CD4-positive, alpha-beta memory T cell (primary cell): Measurements from ENCODE around the gene SLX4. TPM values are rescaled to one million over a fixed set of nuclear protein-coding genes. Genes with fewer than 3 reads are reported as not detected.

Experiments used
- CTCF ChIA-PET: fragments of 350-600 bp; sonication (Branson Sonifier 250); formaldehyde crosslinking; loops from one replicate; lab custom pipeline; 2021; ENCODE audit warnings: inconsistent platforms; ENCODE audit not compliant: partially characterized antibody; lab: Charles Lee
- POLR2A ChIA-PET: fragments of 350-600 bp; sonication (Branson Sonifier 250); formaldehyde crosslinking; loops from one replicate; lab custom pipeline; 2021; ENCODE audit not compliant: partially characterized antibody; lab: Charles Lee
- DNase-seq, 5 donors: peaks; one replicate each; pipeline versions ENCODE4 v3.0.0 to v3.0.0-alpha.2; 2020 to 2022; ENCODE audit warnings: mixed read lengths in 1 of 5
- H3K27ac ChIP-seq: one replicate; pipeline ENCODE4 v1.7.0; 2013; ENCODE audit warnings: low read depth, low read length
- H3K27me3 ChIP-seq: 2 replicates; pipeline ENCODE4 v1.7.0; 2013; ENCODE audit warnings: mild to moderate bottlenecking, low read length, moderate library complexity; ENCODE audit not compliant: insufficient read depth
- H3K36me3 ChIP-seq: 2 replicates; pipeline ENCODE4 v1.7.0; 2013; ENCODE audit warnings: mild to moderate bottlenecking, low read length, moderate library complexity; ENCODE audit not compliant: insufficient read depth
- H3K4me1 ChIP-seq: 2 replicates; pipeline ENCODE4 v1.7.0; 2013; ENCODE audit warnings: mild to moderate bottlenecking, low read length, moderate library complexity; ENCODE audit not compliant: insufficient read depth
- H3K4me3 ChIP-seq, 2 donors: one replicate each; pipeline ENCODE4 v1.7.0; 2013; ENCODE audit warnings: low read length in 2 of 2, mild to moderate bottlenecking in 1 of 2
- H3K9me3 ChIP-seq, 2 donors: one replicate each; pipeline ENCODE4 v1.7.0; 2013; ENCODE audit warnings: low read length in 2 of 2, control low read depth in 1 of 2; ENCODE audit not compliant: control insufficient read depth in 1 of 2
- H3K27ac Mint-ChIP-seq, 7 donors: one replicate each; pipeline ENCODE4 v1.8.0; 2020 to 2021; ENCODE audit warnings: mixed read lengths in 7 of 7, mild to moderate bottlenecking in 6 of 7, inconsistent platforms in 3 of 7, moderate library complexity in 3 of 7
- H3K27me3 Mint-ChIP-seq, 2 donors: one replicate each; pipeline ENCODE4 v1.8.0; 2020 to 2021; ENCODE audit warnings: mixed read lengths in 2 of 2
- H3K36me3 Mint-ChIP-seq, 2 donors: one replicate each; pipeline ENCODE4 v1.8.0; 2020 to 2021; ENCODE audit warnings: mixed read lengths in 2 of 2, inconsistent platforms in 1 of 2, mild to moderate bottlenecking in 1 of 2
- H3K4me1 Mint-ChIP-seq, 4 donors: one replicate each; pipeline ENCODE4 v1.8.0; 2020 to 2021; ENCODE audit warnings: mixed read lengths in 4 of 4, mild to moderate bottlenecking in 1 of 4
- H3K4me3 Mint-ChIP-seq, 8 donors: one replicate each; pipeline ENCODE4 v1.8.0; 2020 to 2021; ENCODE audit warnings: mixed read lengths in 8 of 8, mild to moderate bottlenecking in 7 of 8, moderate library complexity in 6 of 8, inconsistent platforms in 3 of 8
- H3K9me3 Mint-ChIP-seq, 8 donors: one replicate each; pipeline ENCODE4 v1.8.0; 2020 to 2021; ENCODE audit warnings: mixed read lengths in 8 of 8, mild to moderate bottlenecking in 5 of 8, inconsistent platforms in 3 of 8, moderate library complexity in 1 of 8
- intact Hi-C: fragments of 100-400 bp; cut with micrococcal nuclease; formaldehyde crosslinking; loops from one replicate; pipeline ENCODE4 v1.15.1; 2023
- polyA plus RNA-seq, 2 donors: library from polyadenylated mRNA; unstranded; fragments of 300-500 nt; fragmentation: Illumina TruSeq; gene quantifications; one replicate each; pipeline ENCODE4 v1.2.3, GENCODE V29; 2021
- total RNA-seq, 2 experiments: library from RNA; stranded (reverse); gene quantifications; one replicate each; pipeline ENCODE4 v1.2.3, GENCODE V29; 2021

SLX4 gene
- total and polyA plus RNA-seq, 4 experiments from 2014 or later = 0.87 to 6.7 (median 5.7) TPM; not detected in 1

GRCh38 chr16:3655030-3655395, 43.6 kb upstream of the SLX4 start:
- Mint-ChIP-seq H3K4me3 (no peak overlapping the region), H3K27me3 (no peaks in the 10 kb centered on the region), H3K27ac (peak overlapping the region in 1 of 7 donors; percentile 74), H3K4me1 (peaks cover 0 to 11% (median 3%) of the 10 kb centered on the region in 4 donors), H3K9me3 (no peaks in the 10 kb centered on the region), H3K36me3 (peaks cover 14 to 51% of the 10 kb centered on the region in 2 donors)
- ChIA-PET CTCF (interaction anchor here (0.9 to 1.2 kb wide), 2 partner anchors 9 to 12 kb away, joined by 3 read pairs; no protein-coding TSS in a partner anchor), POLR2A (no interaction called here)
- Histone ChIP-seq H3K4me1 (no peaks in the 10 kb centered on the region), H3K36me3 (peaks cover 38% of the 10 kb centered on the region), H3K4me3 (no peak overlapping the region), H3K27me3 (no peaks in the 10 kb centered on the region), H3K9me3 (no peaks in the 10 kb centered on the region), H3K27ac (no peak overlapping the region)
- intact Hi-C loops = no loop called here
- no peak for DNase-seq

- DNase-seq = peak; percentile 38 to 66 (median 46)
- no peaks in the 10 kb centered on the region for H3K4me1 ChIP-seq
- Mint-ChIP-seq H3K9me3 (no peaks in the 10 kb centered on the region), H3K4me1 (peaks cover 0 to 11% (median 3%) of the 10 kb centered on the region in 4 donors), H3K27me3 (no peaks in the 10 kb centered on the region), H3K27ac (peak within 1 kb of the TSS in 4 of 7 donors; percentile 19 to 74 (median 48)), H3K36me3 (peaks cover 10 to 46% of the 10 kb centered on the region in 2 donors), H3K4me3 (peak within 1 kb of the TSS in 1 of 8 donors; percentile 45)
- no peaks in the 10 kb centered on the region for H3K9me3 ChIP-seq
- peaks cover 34% of the 10 kb centered on the region for H3K36me3 ChIP-seq
- no peaks in the 10 kb centered on the region for H3K27me3 ChIP-seq
- H3K4me3 ChIP-seq = no peak within 1 kb of the TSS
- ChIA-PET CTCF (interaction anchor here (0.6 to 1.2 kb wide), 3 partner anchors 8 to 276 kb away, joined by 3 to 4 read pairs (median 4); no protein-coding TSS in a partner anchor), POLR2A (interaction anchor here (1.0 kb wide), 1 partner anchor 43 kb away, joined by 3 read pairs; the partner anchor contains the start of gene SLX4)
- H3K27ac ChIP-seq = no peak within 1 kb of the TSS
- intact Hi-C loops = loop anchor here (5.0 kb wide), 1 partner anchor 77 kb away; the partner anchor contains the start of gene NLRC3
Observed at GRCh38 chr16:3654249-3654991, 43.0 kb upstream of the SLX4 start, which contains the start of gene DNASE1. TSS of gene DNASE1 (plus strand) at chr16:3654691. CDS start at chr16:3655374, 683 bp downstream.

- H3K27me3 Mint-ChIP-seq = no peaks in the 10 kb centered on the region
- Histone ChIP-seq H3K27me3 (no peaks in the 10 kb centered on the region), H3K4me3 (no peak overlapping the region), H3K4me1 (no peaks in the 10 kb centered on the region), H3K36me3 (peaks cover 27% of the 10 kb centered on the region), H3K9me3 (no peaks in the 10 kb centered on the region), H3K27ac (no peak overlapping the region)
- H3K9me3 Mint-ChIP-seq = no peaks in the 10 kb centered on the region
- ChIA-PET POLR2A (no interaction called here), CTCF (no interaction called here)
- no peak overlapping the region for H3K4me3 Mint-ChIP-seq
- DNase-seq = no peak
- peaks cover 0 to 11% (median 2%) of the 10 kb centered on the region in 4 donors for H3K4me1 Mint-ChIP-seq
- peaks cover 6 to 33% of the 10 kb centered on the region in 2 donors for H3K36me3 Mint-ChIP-seq
- intact Hi-C loops = loop anchor here (5.0 kb wide), 1 partner anchor 75 kb away; the partner anchor contains the start of gene NLRC3
- H3K27ac Mint-ChIP-seq = peak overlapping the region in 2 of 7 donors; percentile 22 to 23
Observed at GRCh38 chr16:3652373-3653195, 41.2 kb upstream of the SLX4 start.

- ChIA-PET POLR2A (no interaction called here), CTCF (no interaction called here)
- no peaks in the 10 kb centered on the region for H3K27me3 ChIP-seq
- Mint-ChIP-seq H3K27ac (peak overlapping the region in 3 of 7 donors; percentile 13 to 86 (median 63)), H3K27me3 (no peaks in the 10 kb centered on the region), H3K36me3 (peaks cover 0 to 26% of the 10 kb centered on the region in 2 donors), H3K4me1 (peaks cover 0 to 11% (median 2%) of the 10 kb centered on the region in 4 donors), H3K9me3 (no peaks in the 10 kb centered on the region), H3K4me3 (no peak overlapping the region)
- H3K9me3 ChIP-seq = no peaks in the 10 kb centered on the region
- H3K4me1 ChIP-seq = no peaks in the 10 kb centered on the region
- DNase-seq = no peak
- no peak overlapping the region for H3K27ac ChIP-seq
- H3K4me3 ChIP-seq = no peak overlapping the region
- intact Hi-C loops = loop anchor here (5.0 kb wide), 1 partner anchor 74 kb away; the partner anchor contains the start of gene NLRC3
- peaks cover 18% of the 10 kb centered on the region for H3K36me3 ChIP-seq
Observed at GRCh38 chr16:3651461-3652372, 40.3 kb upstream of the SLX4 start.

GRCh38 chr16:3650631-3651265, 39.3 kb upstream of the SLX4 start:
- Mint-ChIP-seq H3K27ac (peak overlapping the region in 1 of 7 donors; percentile 6), H3K27me3 (no peaks in the 10 kb centered on the region), H3K4me3 (no peak overlapping the region), H3K9me3 (no peaks in the 10 kb centered on the region), H3K36me3 (peaks cover 0 to 23% of the 10 kb centered on the region in 2 donors), H3K4me1 (peaks cover 0 to 11% (median 2%) of the 10 kb centered on the region in 4 donors)
- no peaks in the 10 kb centered on the region for H3K9me3 ChIP-seq
- H3K36me3 ChIP-seq = peaks cover 15% of the 10 kb centered on the region
- no peak overlapping the region for H3K27ac ChIP-seq
- no peaks in the 10 kb centered on the region for H3K27me3 ChIP-seq
- DNase-seq = no peak
- ChIA-PET POLR2A (no interaction called here), CTCF (interaction anchor here (0.8 kb wide), 1 partner anchor 80 kb away, joined by 3 read pairs; no protein-coding TSS in a partner anchor)
- intact Hi-C loops = loop anchor here (5.0 kb wide), 1 partner anchor 73 kb away; the partner anchor contains the start of gene NLRC3
- H3K4me1 ChIP-seq = no peaks in the 10 kb centered on the region
- H3K4me3 ChIP-seq = no peak overlapping the region

GRCh38 chr16:3646348-3646920, 35.0 kb upstream of the SLX4 start:
- no peak overlapping the region for H3K27ac ChIP-seq
- H3K4me1 ChIP-seq = no peaks in the 10 kb centered on the region
- Mint-ChIP-seq H3K4me3 (no peak overlapping the region), H3K4me1 (no peaks in the 10 kb centered on the region), H3K9me3 (no peaks in the 10 kb centered on the region), H3K36me3 (peaks cover 6 to 9% of the 10 kb centered on the region in 2 donors), H3K27ac (peak overlapping the region in 4 of 7 donors; percentile 37 to 80 (median 64)), H3K27me3 (no peaks in the 10 kb centered on the region)
- POLR2A ChIA-PET = no interaction called here
- intact Hi-C loops = no loop called here
- no peak for DNase-seq
- peaks cover 8% of the 10 kb centered on the region for H3K36me3 ChIP-seq
- no peak overlapping the region for H3K4me3 ChIP-seq
- CTCF ChIA-PET = interaction anchor here (1.0 kb wide), 1 partner anchor 9 kb away, joined by 3 read pairs; no protein-coding TSS in a partner anchor
- H3K9me3 ChIP-seq = no peaks in the 10 kb centered on the region
- no peaks in the 10 kb centered on the region for H3K27me3 ChIP-seq
